22Rv1 (cell line): ENCODE results near the gene ZCCHC9.
A peak's percentile ranks its signal among the peaks of the same experiment; 100 is the strongest.
"Not testable (repeated sequence)": the region's sequence is repeated elsewhere in the genome, so short reads cannot be mapped to it uniquely, and the experiment has no call there.

ENCODE experiments used
- H3K27ac ChIP-seq: fragments of 450-650 bp; 2 replicates; pipeline ENCODE4 v1.5.1; 2017
- CTCF ChIP-seq: fragments of 450-650 bp; IDR thresholded peaks from 2 replicates; pipeline ENCODE4 v1.5.1; 2017; ENCODE audit warnings: mild to moderate bottlenecking
- ZFX ChIP-seq: fragments of 450-650 bp; IDR thresholded peaks from 2 replicates; pipeline ENCODE4 v1.6.1; 2017; ENCODE audit warnings: antibody characterized with exemption, borderline replicate concordance

The ZCCHC9 gene

GRCh38 chr5:81292130-81292529 lies 9.3 kb upstream of the ZCCHC9 start:
- H3K27ac ChIP-seq: no peak overlapping the region
- TF ChIP-seq CTCF (no peak), ZFX (no peak)

- not testable (repeated sequence) for H3K27ac ChIP-seq
These were observed 7.4 kb upstream of the ZCCHC9 start for GRCh38 chr5:81294021-81294420.

GRCh38 chr5:81297531-81297930 lies 3.9 kb upstream of the ZCCHC9 start:
- no peak overlapping the region for H3K27ac ChIP-seq
- no peak for TF ChIP-seq ZFX
- no peak for TF ChIP-seq CTCF

DNA sequence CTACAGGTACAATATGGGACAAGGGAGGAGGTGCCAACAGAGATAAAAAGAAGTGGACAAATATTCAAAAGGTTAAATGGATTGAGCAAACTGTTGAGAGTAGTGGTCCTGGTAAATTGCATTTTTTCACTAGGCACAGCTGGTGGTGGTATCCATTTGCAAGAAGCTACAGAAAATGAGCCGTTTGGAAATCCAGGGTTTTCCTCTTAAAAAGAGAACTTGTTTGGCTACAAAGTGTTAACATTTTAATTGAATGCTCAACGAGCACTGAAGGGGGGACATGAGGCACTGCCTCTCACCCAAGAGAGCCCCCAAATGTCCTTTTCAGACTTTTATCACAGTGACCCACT lies 491 bp upstream of the ZCCHC9 start:
- peak overlapping the region; percentile 79 for H3K27ac ChIP-seq

GRCh38 chr5:81302596-81302995 lies 1.2 kb downstream of the ZCCHC9 start:
- no peak overlapping the region for H3K27ac ChIP-seq
- TF ChIP-seq ZFX (no peak), CTCF (no peak)

More for the DNA sequence above, 491 bp upstream of the ZCCHC9 start:
- TF ChIP-seq ZFX (no peak), CTCF (no peak)

- TF ChIP-seq CTCF (no peak), ZFX (no peak)
- no peak overlapping the region for H3K27ac ChIP-seq
These were observed 2.2 kb downstream of the ZCCHC9 start for GRCh38 chr5:81303563-81303962.

DNA sequence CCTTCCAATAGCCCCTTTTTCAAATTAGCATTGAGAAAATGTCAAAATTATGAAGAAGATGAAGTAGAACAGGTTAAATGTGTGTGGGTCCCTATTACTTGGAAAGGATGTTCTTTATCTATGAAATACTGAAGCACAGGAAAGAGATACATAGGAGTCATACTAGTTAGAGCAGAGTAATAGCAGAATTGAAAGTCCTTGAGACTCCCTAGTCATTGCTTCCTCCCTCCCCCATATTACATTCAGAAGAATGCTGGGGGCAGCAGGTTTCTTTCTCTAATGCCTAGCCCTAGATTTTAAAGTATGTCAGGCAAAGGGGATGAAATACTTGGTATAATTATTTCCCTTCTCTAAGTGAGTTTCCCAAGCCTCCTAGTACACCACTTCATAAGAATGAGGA lies 4.4 kb downstream of the ZCCHC9 start:
- TF ChIP-seq ZFX: no peak
- TF ChIP-seq CTCF: no peak
- H3K27ac ChIP-seq: no peak overlapping the region

GRCh38 chr5:81308836-81309235 lies 7.4 kb downstream of the ZCCHC9 start:
- TF ChIP-seq ZFX (no peak), CTCF (no peak)
- H3K27ac ChIP-seq: no peak overlapping the region
